HepG2 (cell line): Measurements from ENCODE around the gene RIPOR1.

Experiments used
- EHMT2 ChIP-seq: fragments of 200-600 bp; sonication (generic); IDR thresholded peaks from 2 replicates; pipeline ENCODE4 v1.7.0; 2017; ENCODE audit warnings: antibody characterized with exemption, low read depth, low read length, borderline replicate concordance
- PREB ChIP-seq: sonication (generic); formaldehyde crosslinking; IDR thresholded peaks from 2 replicates; pipeline ENCODE4 v1.4.0; 2020; ENCODE audit warnings: missing genetic modification reagents
- TBL1XR1 ChIP-seq: fragments of 150-350 bp; IDR thresholded peaks from 2 replicates; pipeline ENCODE4 v1.6.1; 2014; ENCODE audit warnings: borderline replicate concordance, low read length; ENCODE audit not compliant: partially characterized antibody
- TP53 ChIP-seq: sonication (generic); formaldehyde crosslinking; conservative IDR thresholded peaks from 2 replicates; pipeline ENCODE4 v1.4.0; 2020; ENCODE audit warnings: missing genetic modification reagents
- YY1 ChIP-seq: IDR thresholded peaks from 2 replicates; pipeline ENCODE4 v1.6.1; 2011; ENCODE audit warnings: low read length, low read depth, moderate library complexity, mild to moderate bottlenecking; ENCODE audit not compliant: insufficient read depth, insufficient replicate concordance

- TF ChIP-seq TBL1XR1 (no peak), TP53 (CRISPR knock-in tag) (no peak), EHMT2 (no peak), YY1 (no peak), PREB (no peak)
Observed at GRCh38 chr16:67539691-67540635, 11.3 kb downstream of the RIPOR1 start.
